ENCODE measurements around the gene KRI1. TPM values are rescaled to one million over a fixed set of nuclear protein-coding genes. Genes with fewer than 3 reads are reported as not detected.

KRI1 gene
- total and polyA plus RNA-seq, 2 donors (not counting 3 experiments of a cell fraction or from before 2014, with no cell fraction given), result 6.7 to 25.7 TPM

GRCh38 chr19:10600149-10600548 lies 34.3 kb upstream of the KRI1 start:
- dilution Hi-C loops (cut with MboI; ENCODE audit: extremely low pct_ligation_motif_present, low sequenced_read_pairs) (no loop called here), intact Hi-C loops (cut with micrococcal nuclease) (no loop called here)
- H3K36me3 ChIP-seq (ENCODE audit: control insufficient read depth in 2 of 2, extremely low read depth in 1 of 2, insufficient read depth in 2 of 2, low read length in 2 of 2), result no peaks in the 10 kb centered on the region
- no peaks in the 10 kb centered on the region for H3K9me3 ChIP-seq (replicated peaks; ENCODE audit: control insufficient read depth, insufficient read depth, low read length)
- no peaks in the 10 kb centered on the region for H3K9me1 ChIP-seq (replicated peaks; ENCODE audit: control insufficient read depth, extremely low read depth, insufficient read depth, low read length)
- no peak overlapping the region for H3K4me2 ChIP-seq (ENCODE audit: insufficient read depth, low read length)
- H4K20me1 ChIP-seq (replicated peaks; ENCODE audit: control insufficient read depth, extremely low read depth, insufficient read depth, low read length), result no peaks in the 10 kb centered on the region
- TF ChIP-seq GATA2 (IDR thresholded peaks at IDR 0.05; ENCODE audit: insufficient read depth, insufficient read length, low read depth, low read length) (no peak), MYC (IDR thresholded peaks at IDR 0.05; ENCODE audit: low read depth, low read length) (no peak), MAX (IDR thresholded peaks at IDR 0.05; ENCODE audit: insufficient read depth, insufficient read length) (no peak), POLR2AphosphoS5 (IDR thresholded peaks at IDR 0.05; ENCODE audit: insufficient read depth, low read depth, low read length) (no peak), POLR2A (IDR thresholded peaks at IDR 0.05; ENCODE audit: low read depth, low read length) (no peak), EZH2 (IDR thresholded peaks at IDR 0.05; ENCODE audit: borderline replicate concordance, low read depth, low read length, severe bottlenecking) (no peak), CTCF (IDR thresholded peaks at IDR 0.05; ENCODE audit: extremely low read depth in 1 of 2, insufficient read depth in 1 of 2, low read depth in 1 of 2, low read length in 2 of 2) (no peak), FOS (IDR thresholded peaks at IDR 0.05; ENCODE audit: borderline replicate concordance, insufficient read depth, low read length) (no peak), JUN (IDR thresholded peaks at IDR 0.05; ENCODE audit: borderline replicate concordance, insufficient read depth, insufficient read length, low read depth) (no peak)
- peaks cover 12% of the 10 kb centered on the region for H3K79me2 ChIP-seq (ENCODE audit: control insufficient read depth, insufficient read depth, low read length)
- FAIRE-seq (no peak), DNase-seq (ENCODE audit: low read depth, low spot score) (no peak)
- peaks cover 37% of the 10 kb centered on the region for H3K4me1 ChIP-seq (ENCODE audit: control insufficient read depth, extremely low read depth, insufficient read depth, low read length)
- CTCF ChIA-PET, result interaction anchor here (4.3 kb wide), 1 partner anchor 19 kb away, joined by 33 read pairs; no protein-coding TSS in a partner anchor
- H2AFZ ChIP-seq (ENCODE audit: low read depth, low read length), result no peak overlapping the region
- H3K27ac ChIP-seq (ENCODE audit: insufficient read depth, low read depth, low read length), result no peak overlapping the region
- no peak overlapping the region for H3K4me3 ChIP-seq (replicated peaks in 1 of 3; ENCODE audit: insufficient read depth in 1 of 3, low read depth in 1 of 3, low read length in 3 of 3)
- no TSS peak for BruUV-seq (replicated peaks)
- H3K9ac ChIP-seq (replicated peaks; ENCODE audit: extremely low read depth, insufficient read depth, low read length), result no peak overlapping the region
- H3K27me3 ChIP-seq (ENCODE audit: control insufficient read depth in 2 of 2, insufficient read depth in 2 of 2, low read length in 2 of 2), result no peaks in the 10 kb centered on the region
- POLR2A ChIA-PET, result no interaction called here
